Thyroid gland (tissue), 4 donors: ENCODE data around the gene SHC4.

ENCODE experiments used
- CTCF ChIP-seq, 6 experiments: fragments of 200-600 bp in 3 of 6; fragments of 450-650 bp in 3 of 6; sonication (generic) in 3 of 6; IDR thresholded peaks; one replicate each; pipeline ENCODE4 v1.5.1; 2016 to 2019; ENCODE audit warnings: antibody characterized with exemption in 6 of 6, mild to moderate bottlenecking in 2 of 6, inconsistent platforms in 1 of 6, moderate library complexity in 1 of 6
- POLR2A ChIP-seq, 2 donors: fragments of 450-650 bp; IDR thresholded peaks; one replicate each; pipeline ENCODE4 v1.6.1; 2017; ENCODE audit warnings: antibody characterized with exemption in 2 of 2, mild to moderate bottlenecking in 2 of 2, moderate library complexity in 1 of 2

- TF ChIP-seq CTCF (IDR thresholded peaks at IDR 0.05) = no peak
- TF ChIP-seq POLR2A (IDR thresholded peaks at IDR 0.05) = no peak
Observed at GRCh38 chr15:48930735-48931134, 33.0 kb downstream of the SHC4 start.
